ENCODE results near the gene MAGI1. TPM values are rescaled to one million over a fixed set of nuclear protein-coding genes. Genes with fewer than 3 reads are reported as not detected.

The MAGI1 gene
- total RNA-seq, 2 donors from 2014 or later, result 37.5 to 51.6 TPM

GRCh38 chr3:65733459-65733858 is 305.3 kb downstream of the MAGI1 start:
- Histone ChIP-seq H3K27ac (no peak overlapping the region), H3K4me3 (no peak overlapping the region), H3K27me3 (replicated peaks; ENCODE audit: insufficient read depth) (no peaks in the 10 kb centered on the region), H3K9me3 (no peaks in the 10 kb centered on the region), H3K36me3 (no peaks in the 10 kb centered on the region), H3K4me1 (replicated peaks) (no peaks in the 10 kb centered on the region)
- 17% methylated on average over 1 of the region's 1 CpG for WGBS
- DNase-seq (ENCODE audit: low spot score), result no peak
- no peak for TF ChIP-seq CTCF (IDR thresholded peaks at IDR 0.05)
- intact Hi-C loops (cut with DNase I), result loop anchor here (5.0 to 10.0 kb wide), 2 partner anchors 299 to 1201 kb away; no protein-coding TSS in a partner anchor

GRCh38 chr3:65732051-65732935 is 306.4 kb downstream of the MAGI1 start:
- Histone ChIP-seq H3K36me3 (no peaks in the 10 kb centered on the region), H3K4me1 (replicated peaks) (no peaks in the 10 kb centered on the region), H3K27ac (no peak overlapping the region), H3K27me3 (replicated peaks; ENCODE audit: insufficient read depth) (no peaks in the 10 kb centered on the region), H3K4me3 (no peak overlapping the region), H3K9me3 (no peaks in the 10 kb centered on the region)
- WGBS, result 34% methylated on average over 6 of the region's 6 CpGs
- TF ChIP-seq POLR2AphosphoS5 (IDR thresholded peaks at IDR 0.05) (peak; percentile 8), POLR2A (IDR thresholded peaks at IDR 0.05) (no peak), CTCF (IDR thresholded peaks at IDR 0.05) (peak; percentile 27 to 63 (median 60))
- peak; percentile 33 for DNase-seq (ENCODE audit: low spot score)
- intact Hi-C loops (cut with DNase I), result loop anchor here (5.0 to 10.0 kb wide), 2 partner anchors 297 to 1200 kb away; no protein-coding TSS in a partner anchor

- TF ChIP-seq POLR2A (IDR thresholded peaks at IDR 0.05) (no peak), POLR2AphosphoS5 (IDR thresholded peaks at IDR 0.05) (no peak), CTCF (IDR thresholded peaks at IDR 0.05) (no peak)
- H3K36me3 ChIP-seq, result no peaks in the 10 kb centered on the region
- no peak overlapping the region for H3K27ac ChIP-seq
- H3K27me3 ChIP-seq (replicated peaks; ENCODE audit: insufficient read depth), result no peaks in the 10 kb centered on the region
- no peaks in the 10 kb centered on the region for H3K9me3 ChIP-seq
- intact Hi-C loops (cut with DNase I), result loop anchor here (5.0 to 10.0 kb wide), 2 partner anchors 296 to 1198 kb away; no protein-coding TSS in a partner anchor
- H3K4me3 ChIP-seq, result no peak overlapping the region
- H3K4me1 ChIP-seq (replicated peaks), result no peaks in the 10 kb centered on the region
- no peak for DNase-seq (ENCODE audit: low spot score)
- WGBS, result 93% methylated on average over 7 of the region's 7 CpGs
These were observed 308.3 kb downstream of the MAGI1 start for GRCh38 chr3:65730449-65730848.

GRCh38 chr3:65729973-65730372 is 308.7 kb downstream of the MAGI1 start:
- no peaks in the 10 kb centered on the region for H3K9me3 ChIP-seq
- no peak overlapping the region for H3K27ac ChIP-seq
- H3K4me1 ChIP-seq (replicated peaks), result no peaks in the 10 kb centered on the region
- H3K4me3 ChIP-seq, result no peak overlapping the region
- H3K36me3 ChIP-seq, result no peaks in the 10 kb centered on the region
- H3K27me3 ChIP-seq (replicated peaks; ENCODE audit: insufficient read depth), result no peaks in the 10 kb centered on the region
- DNase-seq (ENCODE audit: low spot score), result no peak
- no peak for TF ChIP-seq POLR2AphosphoS5 (IDR thresholded peaks at IDR 0.05)
- no peak for TF ChIP-seq CTCF (IDR thresholded peaks at IDR 0.05)
- intact Hi-C loops (cut with DNase I), result loop anchor here (5.0 to 10.0 kb wide), 2 partner anchors 295 to 1198 kb away; no protein-coding TSS in a partner anchor

- 10% methylated on average over 2 of the region's 2 CpGs for WGBS
- H3K27ac ChIP-seq, result no peak overlapping the region
- no peaks in the 10 kb centered on the region for H3K27me3 ChIP-seq (replicated peaks; ENCODE audit: insufficient read depth)
- no peak overlapping the region for H3K4me3 ChIP-seq
- intact Hi-C loops (cut with DNase I), result no loop called here
- no peak for DNase-seq (ENCODE audit: low spot score)
- H3K36me3 ChIP-seq, result no peaks in the 10 kb centered on the region
- TF ChIP-seq CTCF (IDR thresholded peaks at IDR 0.05) (no peak), POLR2AphosphoS5 (IDR thresholded peaks at IDR 0.05) (no peak), POLR2A (IDR thresholded peaks at IDR 0.05) (no peak)
- no peaks in the 10 kb centered on the region for H3K4me1 ChIP-seq (replicated peaks)
- no peaks in the 10 kb centered on the region for H3K9me3 ChIP-seq
These were observed 309.2 kb downstream of the MAGI1 start for GRCh38 chr3:65729555-65729954.

All from prostate gland (tissue), 2 donors.